Hepatocyte (in vitro differentiated cells): ENCODE results near the gene GRID2IP. TPM values are rescaled to one million over a fixed set of nuclear protein-coding genes. Genes with fewer than 3 reads are reported as not detected.
"Not testable (repeated sequence)": the region's sequence is repeated elsewhere in the genome, so short reads cannot be mapped to it uniquely, and the experiment has no call there.

Experiments used
- DNase-seq: peaks from one replicate; pipeline ENCODE4 v3.0.0-alpha.2; 2016; ENCODE audit warnings: low spot score
- H2AFZ ChIP-seq: fragments of 200-600 bp; sonication (generic); 2 replicates; pipeline ENCODE4 v1.6.0; 2016; ENCODE audit warnings: antibody characterized with exemption, mild to moderate bottlenecking
- H3K27ac ChIP-seq: fragments of 200-600 bp; sonication (generic); 2 replicates; pipeline ENCODE4 v1.5.1; 2016; ENCODE audit warnings: mild to moderate bottlenecking
- H3K27me3 ChIP-seq: fragments of 200-600 bp; sonication (generic); 2 replicates; pipeline ENCODE4 v1.6.1; 2016
- H3K36me3 ChIP-seq: fragments of 200-600 bp; sonication (generic); replicated peaks from 2 replicates; pipeline ENCODE4 v1.5.1; 2016; ENCODE audit warnings: low read depth; ENCODE audit not compliant: insufficient read depth
- H3K4me1 ChIP-seq: fragments of 200-600 bp; sonication (generic); 2 replicates; pipeline ENCODE4 v1.5.1; 2016; ENCODE audit warnings: mild to moderate bottlenecking, moderate library complexity; ENCODE audit not compliant: insufficient read depth
- H3K4me2 ChIP-seq: fragments of 200-600 bp; sonication (generic); 2 replicates; pipeline ENCODE4 v1.6.0; 2016
- H3K4me3 ChIP-seq: fragments of 200-600 bp; sonication (generic); 2 replicates; pipeline ENCODE4 v1.5.1; 2016; ENCODE audit warnings: mild to moderate bottlenecking
- H3K79me2 ChIP-seq: fragments of 200-600 bp; sonication (generic); 2 replicates; pipeline ENCODE4 v1.6.0; 2017; ENCODE audit warnings: mild to moderate bottlenecking
- H3K9me2 ChIP-seq: fragments of 200-600 bp; sonication (generic); replicated peaks from 2 replicates; pipeline ENCODE4 v1.6.0; 2017; ENCODE audit warnings: mild to moderate bottlenecking; ENCODE audit not compliant: insufficient read depth
- H3K9me3 ChIP-seq: fragments of 200-600 bp; sonication (generic); 2 replicates; pipeline ENCODE4 v1.5.1; 2016; ENCODE audit warnings: low read depth, mild to moderate bottlenecking
- H4K20me1 ChIP-seq: fragments of 200-600 bp; sonication (generic); 2 replicates; pipeline ENCODE4 v1.6.0; 2016; ENCODE audit warnings: mild to moderate bottlenecking; ENCODE audit not compliant: insufficient read depth, poor library complexity, severe bottlenecking
- EZH2 ChIP-seq: fragments of 200-600 bp; sonication (generic); IDR thresholded peaks from 2 replicates; pipeline ENCODE4 v1.6.1; 2016; ENCODE audit warnings: antibody characterized with exemption, mild to moderate bottlenecking, borderline replicate concordance
- EZH2phosphoT487 ChIP-seq: fragments of 200-600 bp; sonication (generic); IDR thresholded peaks from one replicate; pipeline ENCODE4 v1.6.1; 2018; ENCODE audit warnings: antibody characterized with exemption, mild to moderate bottlenecking, low read depth, moderate library complexity; ENCODE audit not compliant: unreplicated experiment, severe bottlenecking
- WGBS: methylation state at CpG from one replicate; pipeline ENCODE4 v1.1.6; 2016; ENCODE audit warnings: low lambda C conversion rate; ENCODE audit errors: missing lambda C conversion rate; 5-methylcytosine and 5-hydroxymethylcytosine counted together
- polyA plus RNA-seq: library from polyadenylated mRNA; unstranded; fragments of >200 nt; fragmentation: Nextera tagmentation; extraction: Ambion mirVana; gene quantifications from 2 replicates; pipeline ENCODE4 v1.2.1, GENCODE V29; 2016
- total RNA-seq: library from RNA; depleted of rRNA; stranded (reverse); fragments of >200 nt; gene quantifications from 2 replicates; pipeline ENCODE4 v1.2.3, GENCODE V29; 2014
- TF ChIP-seq, protein P1 (sequence below): fragments of 200-600 bp; sonication (generic); IDR thresholded peaks from 2 replicates; pipeline ENCODE4 v1.5.1; 2016; ENCODE audit warnings: antibody characterized with exemption, mild to moderate bottlenecking; ENCODE audit not compliant: poor library complexity

The GRID2IP gene
- total and polyA plus RNA-seq, 2 experiments from 2014 or later, result 0.25 to 0.73 TPM

DNA sequence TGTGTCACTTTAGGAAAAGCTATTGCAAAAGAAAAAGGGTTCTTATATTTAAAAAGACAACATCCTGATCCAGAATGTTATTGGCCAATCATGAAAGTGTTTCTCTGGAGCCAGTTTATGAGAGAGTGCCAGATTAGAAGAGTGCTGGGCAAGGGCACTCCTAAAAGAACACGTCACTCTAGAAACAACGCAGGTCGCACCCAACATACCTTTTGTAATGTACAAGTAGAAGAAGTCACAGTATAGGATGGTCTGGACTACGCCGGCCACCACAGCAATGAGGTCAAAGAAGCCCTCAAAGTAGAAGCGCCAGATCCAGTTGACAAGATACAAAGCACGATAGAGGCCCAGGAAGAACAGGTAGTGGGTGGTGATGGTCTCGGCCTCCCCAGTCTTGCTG, 85.4 kb downstream of the GRID2IP start:
- over 99% methylated on average over 8 of the region's 8 CpGs for WGBS
- Histone ChIP-seq H3K4me1 (no peaks in the 10 kb centered on the region), H3K27me3 (no peaks in the 10 kb centered on the region), H3K27ac (no peak overlapping the region), H3K36me3 (peaks cover 10% of the 10 kb centered on the region), H4K20me1 (peaks cover 2% of the 10 kb centered on the region), H3K79me2 (peaks cover 33% of the 10 kb centered on the region), H3K4me2 (no peak overlapping the region), H2AFZ (no peak overlapping the region), H3K4me3 (no peak overlapping the region), H3K9me2 (no peaks in the 10 kb centered on the region), H3K9me3 (no peaks in the 10 kb centered on the region)
- DNase-seq, result no peak
- TF ChIP-seq EZH2, result no peak
- no peak for TF ChIP-seq EZH2phosphoT487
- TF ChIP-seq, protein P1, sequence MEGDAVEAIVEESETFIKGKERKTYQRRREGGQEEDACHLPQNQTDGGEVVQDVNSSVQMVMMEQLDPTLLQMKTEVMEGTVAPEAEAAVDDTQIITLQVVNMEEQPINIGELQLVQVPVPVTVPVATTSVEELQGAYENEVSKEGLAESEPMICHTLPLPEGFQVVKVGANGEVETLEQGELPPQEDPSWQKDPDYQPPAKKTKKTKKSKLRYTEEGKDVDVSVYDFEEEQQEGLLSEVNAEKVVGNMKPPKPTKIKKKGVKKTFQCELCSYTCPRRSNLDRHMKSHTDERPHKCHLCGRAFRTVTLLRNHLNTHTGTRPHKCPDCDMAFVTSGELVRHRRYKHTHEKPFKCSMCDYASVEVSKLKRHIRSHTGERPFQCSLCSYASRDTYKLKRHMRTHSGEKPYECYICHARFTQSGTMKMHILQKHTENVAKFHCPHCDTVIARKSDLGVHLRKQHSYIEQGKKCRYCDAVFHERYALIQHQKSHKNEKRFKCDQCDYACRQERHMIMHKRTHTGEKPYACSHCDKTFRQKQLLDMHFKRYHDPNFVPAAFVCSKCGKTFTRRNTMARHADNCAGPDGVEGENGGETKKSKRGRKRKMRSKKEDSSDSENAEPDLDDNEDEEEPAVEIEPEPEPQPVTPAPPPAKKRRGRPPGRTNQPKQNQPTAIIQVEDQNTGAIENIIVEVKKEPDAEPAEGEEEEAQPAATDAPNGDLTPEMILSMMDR, result no peak

DNA sequence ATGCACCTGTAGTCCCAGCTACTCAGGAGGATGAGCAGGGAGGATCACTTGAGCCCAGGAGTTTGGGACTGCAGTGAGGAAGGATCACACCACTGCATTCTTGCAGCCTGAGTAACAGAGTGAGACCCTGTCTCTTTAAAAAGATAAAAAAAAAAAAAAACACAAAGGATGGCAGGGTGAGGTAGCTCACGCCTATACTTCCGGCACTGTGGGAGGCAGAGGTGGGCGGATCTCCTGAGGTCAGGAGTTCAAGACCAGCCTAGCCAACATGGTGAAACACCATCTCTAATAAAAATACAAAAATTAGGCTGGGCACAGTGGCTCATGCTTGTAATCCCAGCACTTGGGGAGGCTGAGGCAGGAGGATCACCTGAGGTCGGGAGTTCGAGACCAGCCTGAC, 87.7 kb downstream of the GRID2IP start:
- H2AFZ ChIP-seq, H3K4me2 ChIP-seq, H3K4me3 ChIP-seq, H3K27ac ChIP-seq, H3K27me3 ChIP-seq, H3K36me3 ChIP-seq, DNase-seq, H4K20me1 ChIP-seq, H3K9me2 ChIP-seq, H3K9me3 ChIP-seq, H3K4me1 ChIP-seq: not testable (repeated sequence)
- H3K79me2 ChIP-seq, result peaks cover 11% of the 10 kb centered on the region
- 90% methylated on average over 5 of the region's 5 CpGs for WGBS

DNA sequence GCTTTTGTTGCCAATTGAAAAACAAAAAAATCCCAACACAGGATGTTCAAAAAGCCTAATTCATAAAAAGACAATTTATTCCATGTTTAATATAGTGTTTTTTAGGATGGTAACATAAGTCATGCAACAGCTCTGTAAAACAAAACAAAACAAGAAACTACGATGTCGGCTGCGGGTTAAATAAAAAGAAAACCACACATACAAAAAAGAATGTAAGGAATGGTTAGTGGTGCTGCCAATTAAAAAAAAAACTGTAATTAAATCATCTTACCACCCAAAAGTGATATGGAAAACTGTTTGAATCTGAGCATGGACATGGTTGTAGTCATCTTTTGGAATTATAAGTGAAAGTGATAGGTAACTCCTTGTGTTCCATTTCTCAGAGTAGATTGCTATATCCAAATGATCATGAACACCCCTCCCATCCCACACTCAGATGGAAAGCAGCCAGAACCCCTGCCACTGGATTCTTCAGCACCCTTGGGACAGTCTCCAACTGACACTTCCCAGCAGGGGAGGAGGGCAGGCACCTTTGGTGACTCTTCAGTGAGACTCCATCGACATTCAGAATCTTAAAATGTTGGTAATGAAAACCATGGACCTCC, 89.2 kb downstream of the GRID2IP start:
- Histone ChIP-seq H3K4me2 (no peak overlapping the region), H3K4me3 (no peak overlapping the region), H4K20me1 (peaks cover 2% of the 10 kb centered on the region), H3K4me1 (no peaks in the 10 kb centered on the region), H3K9me3 (no peaks in the 10 kb centered on the region), H3K27me3 (no peaks in the 10 kb centered on the region), H3K9me2 (no peaks in the 10 kb centered on the region), H3K79me2 (peaks cover 9% of the 10 kb centered on the region), H3K36me3 (peaks cover 5% of the 10 kb centered on the region), H2AFZ (no peak overlapping the region), H3K27ac (no peak overlapping the region)
- DNase-seq, result no peak
- whole genome bisulfite sequencing, result 98% methylated on average over 4 of the region's 4 CpGs
- TF ChIP-seq EZH2phosphoT487 (no peak), EZH2 (no peak)
- TF ChIP-seq, protein P1, result no peak

DNA sequence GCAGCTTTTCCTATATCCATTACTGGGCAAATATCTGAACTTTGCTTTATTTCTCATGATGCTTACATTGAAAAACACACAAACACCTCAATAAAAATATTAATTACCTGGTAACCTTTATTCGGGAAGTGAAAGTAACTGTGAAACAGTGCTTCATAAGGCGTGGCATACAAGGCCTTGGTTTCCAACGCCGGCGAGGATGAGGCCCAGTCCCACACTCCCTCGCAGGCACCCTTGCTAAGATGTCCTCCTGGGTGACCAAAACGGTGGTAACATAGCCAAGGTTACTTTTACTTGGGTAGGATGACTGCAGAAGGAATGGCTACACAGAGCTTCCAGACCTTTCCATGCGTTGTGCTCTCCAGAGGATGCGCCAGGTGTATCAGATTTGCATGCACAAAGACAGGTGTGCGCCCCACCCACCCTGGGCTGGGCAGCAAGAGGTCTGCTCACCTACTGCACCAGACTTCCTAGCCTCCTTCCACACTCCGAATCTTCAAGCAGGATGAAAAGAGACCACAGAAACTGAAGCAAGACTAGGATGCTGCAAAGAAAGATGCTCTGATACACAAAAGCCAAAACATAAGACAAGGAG, 90.2 kb downstream of the GRID2IP start:
- TF ChIP-seq, protein P1, result no peak
- no peak for TF ChIP-seq EZH2
- TF ChIP-seq EZH2phosphoT487, result no peak
- Histone ChIP-seq H3K9me3 (no peaks in the 10 kb centered on the region), H3K4me3 (no peak overlapping the region), H2AFZ (no peak overlapping the region), H3K79me2 (peaks cover 3% of the 10 kb centered on the region), H3K27me3 (no peaks in the 10 kb centered on the region), H3K27ac (no peak overlapping the region), H3K4me1 (no peaks in the 10 kb centered on the region), H3K4me2 (no peak overlapping the region), H4K20me1 (peaks cover 2% of the 10 kb centered on the region), H3K36me3 (no peaks in the 10 kb centered on the region), H3K9me2 (no peaks in the 10 kb centered on the region)
- 96% methylated on average over 11 of the region's 11 CpGs for WGBS
- no peak for DNase-seq
